Stimulated activated naive CD4-positive, alpha-beta T cell (primary cell): Measurements from ENCODE around the gene POU6F2.

Experiments used
- DNase-seq, 6 experiments: peaks; one replicate each; lab custom pipeline; 2025; lab: John Stamatoyannopoulos, UW

Gene POU6F2

DNA sequence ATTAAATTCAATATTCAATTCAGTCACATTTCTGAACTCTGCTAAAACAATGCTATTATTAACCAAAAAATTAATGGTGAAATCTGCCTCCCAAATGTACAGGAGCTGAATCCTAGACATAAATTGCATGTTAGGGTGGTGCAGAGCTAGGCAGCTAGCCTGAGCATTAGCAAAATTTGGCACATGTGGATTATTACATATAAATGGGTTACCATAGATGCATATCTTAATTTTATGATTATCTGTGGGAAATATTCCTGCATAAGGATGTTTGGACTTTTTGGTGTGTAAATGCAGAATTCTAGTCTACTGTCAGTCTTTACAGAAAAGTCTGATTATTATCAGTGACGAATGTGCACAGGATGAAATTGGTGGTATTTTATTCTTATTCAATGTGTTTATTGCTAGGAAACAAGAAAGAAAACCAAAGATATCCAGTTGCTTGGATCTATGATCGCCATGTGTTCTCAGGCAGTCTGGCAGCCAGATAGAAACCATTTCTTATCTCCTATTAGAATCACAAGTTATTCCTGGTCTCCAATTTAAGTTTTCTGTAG is 150.7 kb downstream of the POU6F2 start:
- no peak for DNase-seq

DNA sequence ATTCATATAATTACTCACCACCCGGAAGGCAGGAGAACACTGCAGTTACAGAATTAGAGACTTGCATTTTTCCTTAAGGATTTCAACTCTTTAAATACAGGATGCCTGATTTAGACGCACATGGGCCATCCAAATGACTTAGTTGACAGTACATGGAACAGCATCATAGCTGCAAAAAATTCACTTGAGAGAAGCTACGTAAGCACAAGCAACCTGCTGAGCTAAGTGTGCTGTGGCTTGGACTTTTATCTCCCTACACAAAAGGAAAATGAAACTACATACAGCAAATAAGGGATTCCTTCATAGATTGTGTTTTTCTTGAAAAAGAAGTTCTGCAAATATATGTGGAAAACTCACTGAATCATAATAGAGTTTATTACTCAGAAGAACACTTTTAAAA is 152.6 kb downstream of the POU6F2 start:
- no peak for DNase-seq

DNA sequence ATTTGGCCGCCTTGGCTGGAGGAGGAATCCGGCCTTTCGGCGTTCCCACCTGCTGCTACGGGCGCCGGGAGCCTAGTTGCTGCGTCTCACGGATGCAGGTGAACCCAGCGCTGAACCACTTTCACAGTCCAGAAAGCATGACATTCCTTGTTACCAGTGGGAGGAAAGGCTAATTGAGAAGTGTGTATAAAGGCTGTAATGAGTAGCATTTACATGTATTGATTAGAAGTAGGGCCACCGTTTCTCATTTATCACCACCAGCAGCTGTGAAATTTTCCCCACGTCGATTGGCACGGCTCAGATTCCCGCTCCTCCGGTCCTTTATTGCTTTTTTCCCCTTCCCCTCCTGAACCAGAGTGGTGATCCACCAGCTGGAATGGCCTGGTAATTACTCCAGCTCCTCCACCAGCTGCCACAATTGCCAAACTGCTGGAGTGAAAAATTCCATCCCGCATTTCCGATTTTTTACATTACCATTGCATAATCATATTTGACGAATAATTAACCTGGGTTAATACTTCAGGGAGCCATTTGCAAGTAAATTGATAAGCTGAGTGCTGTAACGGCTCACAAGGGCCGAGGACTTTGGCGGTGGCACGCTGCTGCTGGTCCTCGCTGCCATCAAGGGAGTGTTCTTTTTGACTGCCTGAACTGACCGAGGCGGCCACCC is 153.3 kb downstream of the POU6F2 start:
- DNase-seq: no peak

- no peak for DNase-seq
These were observed 154.6 kb downstream of the POU6F2 start for GRCh38 chr7:39132306-39132705.

- DNase-seq: no peak
These were observed 155.4 kb downstream of the POU6F2 start for GRCh38 chr7:39133088-39133487.

DNA sequence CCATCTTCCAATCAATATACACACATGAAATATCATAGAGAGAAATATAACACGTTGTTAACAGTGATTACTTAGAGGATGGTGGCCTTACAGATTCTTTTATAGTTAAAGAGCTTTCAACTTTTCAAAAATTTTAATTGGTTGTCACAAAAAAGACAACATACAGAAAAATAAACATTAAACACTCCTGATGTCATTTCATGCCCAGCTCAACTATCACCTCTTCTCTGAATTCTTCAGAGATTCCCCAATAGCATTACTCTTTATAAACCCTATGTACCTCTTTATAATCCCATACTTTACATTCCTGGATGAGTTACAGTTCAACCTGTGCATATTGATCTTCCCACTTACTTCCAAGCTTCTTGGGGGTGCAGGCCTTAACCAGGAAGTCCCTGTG is 159.8 kb downstream of the POU6F2 start:
- no peak for DNase-seq

GRCh38 chr7:39142750-39143149 is 165.0 kb downstream of the POU6F2 start:
- DNase-seq: no peak

DNA sequence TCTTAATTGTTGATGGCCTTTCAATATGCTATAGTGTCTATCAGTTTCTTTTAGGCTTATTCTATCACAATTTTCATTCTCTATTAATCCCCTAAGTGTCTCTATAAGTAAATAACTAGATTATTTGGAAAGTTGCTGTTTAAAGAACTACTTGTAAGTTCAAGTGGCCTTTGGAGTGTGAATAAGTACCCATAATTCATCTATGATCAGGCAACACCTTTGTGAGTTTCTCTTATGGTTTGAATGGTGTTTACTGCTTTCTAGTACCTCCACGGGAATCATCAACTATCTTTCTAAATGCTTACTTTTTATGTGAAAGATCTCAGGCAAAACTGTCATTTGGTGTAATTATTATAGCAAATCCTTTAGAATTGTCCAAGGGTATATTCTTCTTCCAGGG is 166.7 kb downstream of the POU6F2 start:
- no peak for DNase-seq

DNA sequence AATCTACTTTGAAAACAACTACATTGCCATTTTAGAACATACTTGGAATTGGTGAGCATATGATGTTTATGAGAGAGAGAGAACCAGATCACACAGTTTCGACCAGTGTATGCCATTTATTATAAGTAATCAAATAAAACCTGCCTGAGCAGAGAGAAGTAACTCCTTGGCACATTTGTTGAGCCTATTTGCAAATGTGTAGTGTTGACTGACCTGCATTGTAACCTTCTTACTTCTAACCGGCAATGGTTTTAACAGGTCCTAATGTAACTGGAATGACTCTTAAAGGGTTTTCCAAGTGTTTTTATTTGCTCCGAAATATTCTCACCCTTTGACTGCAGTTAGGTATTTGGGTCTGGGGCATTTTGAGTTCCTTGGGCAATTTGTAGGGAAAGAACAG is 167.6 kb downstream of the POU6F2 start:
- no peak for DNase-seq

DNA sequence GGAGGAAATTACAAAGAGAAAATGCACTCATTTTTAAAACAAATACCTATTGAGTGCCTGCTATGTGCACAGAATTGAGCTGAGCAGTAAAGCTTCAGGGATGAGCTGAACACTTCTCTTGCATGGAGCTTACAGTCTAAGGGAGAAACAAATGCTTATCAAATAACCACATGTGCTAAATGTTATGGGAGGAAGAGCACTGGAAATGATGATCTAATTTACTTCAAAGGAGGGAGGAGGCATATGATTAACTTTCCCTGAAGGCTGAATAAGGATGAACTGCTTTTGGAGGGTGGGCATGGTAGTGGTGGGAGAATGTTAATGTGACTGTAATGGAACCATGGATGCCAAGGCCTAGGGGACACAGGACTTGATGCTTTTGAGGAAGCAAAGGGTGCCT is 168.2 kb downstream of the POU6F2 start:
- DNase-seq: no peak

- no peak for DNase-seq
These were observed 175.0 kb downstream of the POU6F2 start for GRCh38 chr7:39152701-39153100.

DNA sequence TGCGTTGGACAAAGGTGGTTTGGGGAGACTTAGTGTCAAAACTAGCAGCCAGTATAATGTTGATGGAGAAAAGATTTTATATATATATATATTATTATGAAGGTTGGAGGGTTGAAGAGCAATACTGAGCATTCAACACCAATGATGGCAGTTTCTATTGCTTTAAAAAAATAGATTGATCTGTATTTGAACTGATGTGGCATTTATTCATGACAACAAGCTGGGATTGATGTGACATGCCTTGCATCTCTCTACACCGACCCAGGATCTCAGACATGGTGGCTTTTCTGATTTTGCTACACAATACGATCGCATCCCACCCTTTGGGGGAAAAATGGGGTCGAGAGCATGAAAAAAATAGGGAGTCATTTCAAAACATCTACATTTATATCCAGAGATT is 175.4 kb downstream of the POU6F2 start:
- no peak for DNase-seq

DNA sequence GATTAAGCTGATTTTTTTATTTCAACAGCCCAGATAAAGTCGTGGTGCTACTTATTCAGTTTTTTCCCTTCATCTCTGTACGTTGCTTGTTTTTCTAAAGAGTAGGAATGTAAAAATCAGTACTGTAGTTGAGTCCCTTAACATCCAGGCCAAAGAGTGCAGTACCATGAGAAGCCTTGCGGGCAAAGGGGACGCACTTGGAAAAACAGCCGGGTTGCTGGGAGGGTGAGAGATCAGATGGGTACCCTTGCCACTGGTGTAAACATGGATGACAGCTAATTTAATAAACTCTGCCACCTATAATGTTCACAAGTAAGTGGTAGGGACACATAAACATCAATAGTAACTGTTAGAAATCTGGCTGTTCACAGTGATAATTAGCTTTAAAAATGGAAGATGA is 175.9 kb downstream of the POU6F2 start:
- no peak for DNase-seq

DNA sequence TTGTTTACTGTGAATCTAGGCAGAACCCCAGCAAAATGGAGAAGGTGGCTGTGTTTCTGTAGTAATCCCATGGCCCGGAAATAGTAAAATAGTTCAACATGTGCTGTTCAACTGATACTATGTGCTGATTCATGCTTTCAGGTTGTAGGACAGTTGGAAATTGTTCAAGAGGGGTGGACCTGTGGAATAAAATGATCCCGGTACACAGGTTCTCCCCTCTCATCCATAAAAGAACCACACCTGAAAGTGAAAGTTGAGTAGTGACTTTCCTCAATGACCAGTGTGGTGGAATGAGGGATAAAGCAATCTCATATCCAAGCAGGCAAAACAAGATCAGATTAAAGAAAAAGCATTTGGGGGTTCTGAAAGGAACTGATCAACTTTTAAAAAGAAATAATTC is 177.1 kb downstream of the POU6F2 start:
- DNase-seq: no peak

- DNase-seq: no peak
These were observed 180.7 kb downstream of the POU6F2 start for GRCh38 chr7:39158367-39158766.

GRCh38 chr7:39161903-39162302 is 184.2 kb downstream of the POU6F2 start:
- DNase-seq: no peak

- no peak for DNase-seq
These were observed 187.2 kb downstream of the POU6F2 start for GRCh38 chr7:39164887-39165286.

- DNase-seq: no peak
These were observed 190.8 kb downstream of the POU6F2 start for GRCh38 chr7:39168403-39169098.

DNA sequence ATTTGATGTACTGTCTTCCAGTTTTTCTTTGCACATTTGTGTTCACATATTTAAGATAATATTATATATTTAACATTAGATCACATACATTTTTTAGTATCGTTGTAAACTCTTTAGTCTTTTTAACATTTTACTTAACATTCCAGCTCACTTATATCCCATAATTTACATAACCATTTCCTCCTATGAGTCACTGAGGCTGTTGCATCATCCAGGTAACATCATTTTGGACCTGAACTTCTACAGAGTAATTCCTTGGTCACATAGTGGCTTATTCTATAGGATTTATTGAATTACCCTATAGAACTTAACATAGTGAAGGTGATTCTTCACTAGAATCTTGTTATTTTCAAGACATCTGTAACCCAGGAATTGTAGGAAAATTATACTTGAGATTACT is 194.4 kb downstream of the POU6F2 start:
- DNase-seq: no peak

DNA sequence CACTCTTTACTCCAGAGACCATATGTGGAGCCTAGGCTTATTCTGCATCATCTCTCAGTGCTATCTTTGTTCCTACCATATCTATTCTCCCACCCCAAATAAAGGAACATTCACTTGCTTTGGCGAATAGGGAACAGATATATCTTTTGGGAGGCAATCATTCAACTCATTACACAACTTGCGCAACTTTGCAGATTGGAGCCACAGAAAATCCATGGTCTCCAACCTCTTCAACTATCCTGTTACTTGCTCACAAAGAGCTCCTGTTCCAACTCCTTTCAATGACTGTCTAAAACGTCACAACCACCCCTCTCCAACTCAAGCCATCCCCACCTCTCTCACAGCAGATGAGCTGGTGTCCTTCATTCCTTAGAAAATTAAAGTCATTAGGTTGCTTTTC is 203.7 kb downstream of the POU6F2 start:
- DNase-seq: no peak

DNA sequence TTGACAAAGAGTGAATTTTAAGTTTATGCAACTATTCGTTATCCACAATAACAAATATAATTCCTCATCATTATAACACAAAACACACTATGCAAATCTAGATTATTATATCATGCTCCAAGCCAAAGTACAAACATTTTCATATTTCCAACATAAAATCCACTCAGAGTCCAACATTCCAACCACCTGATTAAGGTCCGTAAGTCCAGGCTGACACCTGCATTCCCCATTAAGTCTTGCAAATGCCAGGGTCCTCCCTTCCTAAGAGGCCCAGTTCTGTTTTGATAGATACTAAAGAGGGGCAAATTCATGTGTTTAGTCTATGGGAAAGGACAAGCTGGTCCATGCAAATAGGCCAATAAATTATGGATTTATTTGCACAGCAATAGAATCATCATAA is 206.1 kb downstream of the POU6F2 start:
- DNase-seq: no peak

- no peak for DNase-seq
These were observed 206.7 kb downstream of the POU6F2 start for GRCh38 chr7:39184391-39184790.

DNA sequence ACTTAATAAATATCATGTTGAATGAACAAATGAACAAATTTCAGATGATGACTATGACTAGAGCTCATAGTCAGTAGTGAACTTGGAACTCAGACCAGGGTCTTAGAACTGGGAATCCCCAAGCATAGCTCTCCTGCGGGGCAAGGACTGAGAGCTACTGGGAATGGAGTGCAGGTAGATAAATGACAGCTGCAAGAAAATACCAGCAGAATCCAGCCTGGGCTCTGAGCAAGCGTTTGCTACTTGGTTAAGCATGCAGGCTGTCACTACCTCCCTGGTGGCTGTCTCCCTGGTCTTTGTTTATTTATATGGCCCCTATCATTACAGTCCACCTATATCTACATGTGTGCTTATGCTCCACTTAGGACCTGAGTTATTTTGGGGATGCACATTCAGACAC is 208.4 kb downstream of the POU6F2 start:
- no peak for DNase-seq

DNA sequence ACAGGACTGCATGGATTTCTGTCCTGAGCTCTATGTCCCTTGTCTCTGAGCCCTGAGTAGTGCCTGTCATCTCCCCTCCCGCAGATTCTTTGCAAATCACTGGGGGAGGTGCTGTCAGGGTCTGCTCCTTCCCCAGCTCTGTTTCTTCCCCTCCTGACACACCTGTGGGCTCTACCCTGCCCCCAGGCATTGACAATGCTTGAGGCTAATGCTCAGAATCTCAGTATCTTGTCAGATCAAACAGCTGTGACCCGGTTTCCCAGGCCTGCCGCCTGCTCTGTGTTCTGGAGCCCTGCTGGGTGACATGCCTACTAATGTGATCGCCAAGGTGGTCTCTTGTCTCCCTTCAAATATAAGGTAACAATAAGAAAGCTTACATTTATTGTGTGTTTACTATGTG is 209.0 kb downstream of the POU6F2 start:
- DNase-seq: no peak
